ENCODE data around the gene MAGEF1.

MAGEF1 gene

GRCh38 chr3:184687363-184688015, 24.4 kb downstream of the MAGEF1 start:
- no peak for DNase-seq

GRCh38 chr3:184685646-184686045, 26.2 kb downstream of the MAGEF1 start:
- DNase-seq, result no peak

- no peak for DNase-seq
These were observed 26.8 kb downstream of the MAGEF1 start for GRCh38 chr3:184685055-184685454.

- DNase-seq, result no peak
These were observed 27.8 kb downstream of the MAGEF1 start for GRCh38 chr3:184683900-184684560.

- DNase-seq, result no peak
These were observed 28.6 kb downstream of the MAGEF1 start for GRCh38 chr3:184683234-184683633.

GRCh38 chr3:184682671-184683070, 29.2 kb downstream of the MAGEF1 start:
- no peak for DNase-seq

GRCh38 chr3:184680385-184681345, 31.2 kb downstream of the MAGEF1 start:
- DNase-seq, result no peak

- DNase-seq, result no peak
These were observed 32.6 kb downstream of the MAGEF1 start for GRCh38 chr3:184679056-184679816.

- DNase-seq, result no peak
These were observed 33.4 kb downstream of the MAGEF1 start for GRCh38 chr3:184678317-184679055.

GRCh38 chr3:184677344-184678316, 34.2 kb downstream of the MAGEF1 start:
- no peak for DNase-seq

- no peak for DNase-seq
These were observed 34.9 kb downstream of the MAGEF1 start for GRCh38 chr3:184676927-184677326.

- DNase-seq, result no peak
These were observed 37.2 kb downstream of the MAGEF1 start for GRCh38 chr3:184674626-184675025.

- DNase-seq, result no peak
These were observed 38.6 kb downstream of the MAGEF1 start for GRCh38 chr3:184672977-184673870.

- DNase-seq, result no peak
These were observed 39.5 kb downstream of the MAGEF1 start for GRCh38 chr3:184672335-184672734.

GRCh38 chr3:184670091-184670602, 41.7 kb downstream of the MAGEF1 start:
- DNase-seq, result no peak

- no peak for DNase-seq
These were observed 42.3 kb downstream of the MAGEF1 start for GRCh38 chr3:184669578-184669977.

GRCh38 chr3:184666442-184666841, 45.4 kb downstream of the MAGEF1 start:
- no peak for DNase-seq

GRCh38 chr3:184665101-184665500, 46.8 kb downstream of the MAGEF1 start:
- no peak for DNase-seq

- no peak for DNase-seq
These were observed 48.1 kb downstream of the MAGEF1 start for GRCh38 chr3:184663756-184664155.
